ENCODE measurements around the gene ANXA7.
"Not testable (repeated sequence)": the region's sequence is repeated elsewhere in the genome, so short reads cannot be mapped to it uniquely, and the experiment has no call there.

Gene ANXA7

GRCh38 chr10:73338801-73339368, 75.0 kb downstream of the ANXA7 start:
- no peaks in the 10 kb centered on the region for H3K36me3 ChIP-seq (ENCODE audit: low read depth)
- H3K27ac ChIP-seq (ENCODE audit: poor library complexity, severe bottlenecking): no peak overlapping the region
- H3K9me3 ChIP-seq (ENCODE audit: severe bottlenecking): no peaks in the 10 kb centered on the region
- no peak overlapping the region for H3K4me3 ChIP-seq (ENCODE audit: severe bottlenecking)
- no peaks in the 10 kb centered on the region for H3K4me1 ChIP-seq (ENCODE audit: insufficient read depth, poor library complexity, severe bottlenecking)
- DNase-seq (ENCODE audit: low spot score) (no peak), ATAC-seq (ENCODE audit: low read depth) (no peak)
- H3K27me3 ChIP-seq (ENCODE audit: insufficient read depth, poor library complexity, severe bottlenecking): no peaks in the 10 kb centered on the region
- TF ChIP-seq CTCF (IDR thresholded peaks at IDR 0.05; ENCODE audit: poor library complexity, severe bottlenecking): no peak

- Histone ChIP-seq H3K27ac (ENCODE audit: poor library complexity, severe bottlenecking) (no peak overlapping the region), H3K4me1 (ENCODE audit: insufficient read depth, poor library complexity, severe bottlenecking) (no peaks in the 10 kb centered on the region), H3K9me3 (ENCODE audit: severe bottlenecking) (no peaks in the 10 kb centered on the region), H3K27me3 (ENCODE audit: insufficient read depth, poor library complexity, severe bottlenecking) (peaks cover 16% of the 10 kb centered on the region), H3K36me3 (ENCODE audit: low read depth) (no peaks in the 10 kb centered on the region), H3K4me3 (ENCODE audit: severe bottlenecking) (no peak overlapping the region)
- TF ChIP-seq CTCF (IDR thresholded peaks at IDR 0.05; ENCODE audit: poor library complexity, severe bottlenecking): no peak
- no peak for ATAC-seq (ENCODE audit: low read depth)
- DNase-seq (ENCODE audit: low spot score): no peak
Observed at GRCh38 chr10:73333202-73333601, 80.7 kb downstream of the ANXA7 start.

GRCh38 chr10:73332379-73332778, 81.5 kb downstream of the ANXA7 start:
- H3K27me3 ChIP-seq (ENCODE audit: insufficient read depth, poor library complexity, severe bottlenecking): peaks cover 16% of the 10 kb centered on the region
- H3K4me1 ChIP-seq (ENCODE audit: insufficient read depth, poor library complexity, severe bottlenecking): no peaks in the 10 kb centered on the region
- H3K36me3 ChIP-seq (ENCODE audit: low read depth): no peaks in the 10 kb centered on the region
- H3K4me3 ChIP-seq (ENCODE audit: severe bottlenecking): no peak overlapping the region
- no peak overlapping the region for H3K27ac ChIP-seq (ENCODE audit: poor library complexity, severe bottlenecking)
- TF ChIP-seq CTCF (IDR thresholded peaks at IDR 0.05; ENCODE audit: poor library complexity, severe bottlenecking): no peak
- no peaks in the 10 kb centered on the region for H3K9me3 ChIP-seq (ENCODE audit: severe bottlenecking)
- ATAC-seq (ENCODE audit: low read depth) (no peak), DNase-seq (ENCODE audit: low spot score) (no peak)

GRCh38 chr10:73328523-73328922, 85.3 kb downstream of the ANXA7 start:
- H3K36me3 ChIP-seq (ENCODE audit: low read depth); H3K4me1 ChIP-seq (ENCODE audit: insufficient read depth, poor library complexity, severe bottlenecking); H3K9me3 ChIP-seq (ENCODE audit: severe bottlenecking); H3K27ac ChIP-seq (ENCODE audit: poor library complexity, severe bottlenecking); ATAC-seq (ENCODE audit: low read depth); H3K4me3 ChIP-seq (ENCODE audit: severe bottlenecking); DNase-seq (ENCODE audit: low spot score): not testable (repeated sequence)
- H3K27me3 ChIP-seq (ENCODE audit: insufficient read depth, poor library complexity, severe bottlenecking): peaks cover 16% of the 10 kb centered on the region

- H3K9me3 ChIP-seq (ENCODE audit: severe bottlenecking); H3K4me3 ChIP-seq (ENCODE audit: severe bottlenecking); ATAC-seq (ENCODE audit: low read depth); H3K27ac ChIP-seq (ENCODE audit: poor library complexity, severe bottlenecking); H3K27me3 ChIP-seq (ENCODE audit: insufficient read depth, poor library complexity, severe bottlenecking); H3K36me3 ChIP-seq (ENCODE audit: low read depth); H3K4me1 ChIP-seq (ENCODE audit: insufficient read depth, poor library complexity, severe bottlenecking); DNase-seq (ENCODE audit: low spot score): not testable (repeated sequence)
Observed at GRCh38 chr10:73325290-73325689, 88.6 kb downstream of the ANXA7 start.
